ENCODE results near the gene OCA2.

The OCA2 gene

DNA sequence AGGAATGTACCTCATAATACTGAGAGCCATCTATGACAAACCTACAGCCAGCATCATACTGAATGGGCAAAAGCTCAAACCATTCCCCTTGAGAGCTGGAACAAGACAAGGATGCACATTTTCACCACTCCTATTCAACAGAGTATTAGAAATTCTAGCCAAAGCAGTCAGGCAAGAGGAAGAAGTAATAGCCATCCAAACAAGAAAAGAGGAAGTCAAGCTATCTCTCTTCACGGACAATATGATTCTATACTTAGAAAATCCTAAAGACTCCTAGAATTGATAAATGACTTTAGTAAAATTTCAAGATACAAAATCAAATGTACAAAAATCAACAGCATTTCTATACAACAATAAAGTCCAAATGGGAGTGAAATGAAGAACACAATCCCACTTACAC lies 30.2 kb downstream of the OCA2 start:
- H3K36me3 Mint-ChIP-seq (ENCODE audit: insufficient read depth): no peaks in the 10 kb centered on the region
- H3K4me3 Mint-ChIP-seq: no peak overlapping the region
- no peak overlapping the region for H3K27ac Mint-ChIP-seq
- DNase-seq (no peak), ATAC-seq (replicated peaks) (no peak)
- no peaks in the 10 kb centered on the region for H3K4me1 Mint-ChIP-seq (ENCODE audit: low read depth in 2 of 2)
- peaks cover 32 to 35% of the 10 kb centered on the region in 2 donors for H3K27me3 Mint-ChIP-seq
- H3K9me3 Mint-ChIP-seq: peaks cover 2 to 7% of the 10 kb centered on the region in 2 donors

DNA sequence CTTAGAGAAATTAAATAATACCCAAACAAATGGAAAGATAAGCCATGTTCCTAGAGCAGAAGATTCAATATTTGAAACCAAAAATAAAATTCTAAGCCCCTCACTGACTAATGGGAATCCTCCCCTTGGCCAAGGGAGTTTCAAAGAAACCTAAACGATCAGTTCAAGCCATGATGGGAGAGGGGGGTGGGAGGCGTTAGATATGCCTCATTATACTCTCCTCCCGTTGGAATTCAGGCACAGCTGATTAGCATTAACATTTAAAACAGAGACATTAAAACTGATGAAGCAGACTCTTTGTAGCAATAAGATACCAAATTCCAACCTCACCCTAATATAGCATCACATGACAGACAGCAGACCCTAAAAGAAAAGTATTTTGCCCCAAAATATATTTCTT lies 32.9 kb downstream of the OCA2 start:
- no peak for DNase-seq
- H3K4me3 Mint-ChIP-seq: no peak overlapping the region
- no peaks in the 10 kb centered on the region for H3K4me1 Mint-ChIP-seq (ENCODE audit: low read depth in 2 of 2)
- no peak for ATAC-seq (replicated peaks)
- H3K27me3 Mint-ChIP-seq: peaks cover 25 to 29% of the 10 kb centered on the region in 2 donors
- H3K36me3 Mint-ChIP-seq (ENCODE audit: insufficient read depth): no peaks in the 10 kb centered on the region
- H3K27ac Mint-ChIP-seq: no peak overlapping the region
- peaks cover 2 to 7% of the 10 kb centered on the region in 2 donors for H3K9me3 Mint-ChIP-seq

DNA sequence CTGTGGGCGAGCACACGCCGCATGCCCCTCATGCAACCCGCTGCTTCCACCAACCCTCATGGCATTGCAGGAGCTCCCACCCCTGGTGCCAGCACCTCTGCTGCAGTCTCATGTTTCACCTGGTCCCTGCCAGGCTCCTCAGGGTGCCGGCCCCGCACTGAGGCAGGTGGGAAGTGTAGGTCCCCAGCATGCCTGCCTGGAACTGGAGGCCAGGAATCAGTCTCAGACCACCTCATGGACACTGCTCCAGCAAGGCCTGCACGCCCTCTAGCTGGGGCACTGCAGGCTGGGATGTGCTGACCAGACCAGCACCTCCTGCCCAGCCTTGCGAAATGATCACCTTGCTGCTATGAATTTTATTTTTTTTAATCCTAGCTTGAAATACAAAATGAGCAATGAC lies 39.1 kb downstream of the OCA2 start:
- Mint-ChIP-seq H3K27me3 (peaks cover 6 to 18% of the 10 kb centered on the region in 2 donors), H3K27ac (no peak overlapping the region), H3K9me3 (peaks cover 2 to 7% of the 10 kb centered on the region in 2 donors), H3K36me3 (ENCODE audit: insufficient read depth) (no peaks in the 10 kb centered on the region), H3K4me3 (no peak overlapping the region), H3K4me1 (ENCODE audit: low read depth in 2 of 2) (no peaks in the 10 kb centered on the region)
- DNase-seq (no peak), ATAC-seq (replicated peaks) (no peak)

DNA sequence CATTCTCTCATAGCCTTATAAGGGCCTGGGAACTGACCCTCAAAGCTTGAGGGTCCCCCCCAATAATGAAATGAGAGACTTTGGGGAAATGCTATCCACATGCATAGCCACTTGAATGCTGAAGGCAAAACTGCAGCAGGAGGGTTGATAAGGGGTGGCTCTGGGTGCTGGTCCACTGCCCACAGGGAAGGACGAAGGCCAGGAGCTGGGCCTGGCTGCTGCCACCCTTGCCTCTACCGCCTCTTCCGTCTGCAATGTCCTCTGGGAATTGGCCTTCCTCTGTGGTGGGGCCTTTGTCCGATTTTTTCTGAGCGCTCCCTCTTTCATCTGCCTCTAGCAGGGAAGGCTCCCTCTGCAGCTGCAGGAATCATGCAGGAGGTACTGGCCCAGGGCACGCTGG lies 41.0 kb downstream of the OCA2 start:
- Mint-ChIP-seq H3K4me3 (no peak overlapping the region), H3K4me1 (ENCODE audit: low read depth in 2 of 2) (no peaks in the 10 kb centered on the region), H3K36me3 (ENCODE audit: insufficient read depth) (no peaks in the 10 kb centered on the region), H3K27ac (no peak overlapping the region), H3K9me3 (no peaks in the 10 kb centered on the region), H3K27me3 (peaks cover 6 to 18% of the 10 kb centered on the region in 2 donors)
- DNase-seq (no peak), ATAC-seq (replicated peaks) (no peak)

DNA sequence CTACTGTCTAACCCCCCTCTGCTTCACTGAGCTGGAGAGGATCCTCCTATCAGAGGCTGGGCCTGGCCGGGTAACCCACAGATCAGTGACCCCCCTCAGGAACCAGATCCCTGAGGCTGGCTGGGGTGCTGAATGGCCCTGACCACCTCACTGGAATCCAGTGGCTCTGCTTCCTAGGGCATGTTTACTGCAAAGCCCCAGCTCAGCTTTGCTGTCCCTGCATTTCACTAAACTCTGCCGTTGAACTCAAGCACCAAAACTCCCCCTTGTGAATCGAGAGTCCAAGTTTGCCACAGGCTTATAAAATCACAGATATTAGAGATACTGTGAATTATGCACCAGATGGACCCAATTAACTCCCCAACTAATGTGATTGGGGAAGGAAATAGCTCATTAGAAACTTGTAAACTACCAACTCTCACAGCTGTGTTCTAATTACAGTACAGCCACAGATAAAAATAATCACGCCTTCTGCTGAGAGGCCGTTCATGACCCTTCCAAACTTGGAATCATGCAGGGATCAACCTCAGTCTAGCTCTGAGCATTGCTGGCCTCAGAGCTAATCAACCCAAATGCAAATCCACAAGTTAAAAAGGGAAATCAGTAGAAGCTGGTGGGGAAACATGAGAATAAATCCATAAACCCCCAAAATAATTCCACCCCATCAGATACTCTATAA lies 47.0 kb downstream of the OCA2 start:
- Mint-ChIP-seq H3K27me3 (peaks cover 5 to 6% of the 10 kb centered on the region in 2 donors), H3K9me3 (no peaks in the 10 kb centered on the region), H3K36me3 (ENCODE audit: insufficient read depth) (no peaks in the 10 kb centered on the region), H3K4me1 (ENCODE audit: low read depth in 2 of 2) (no peaks in the 10 kb centered on the region), H3K27ac (no peak overlapping the region), H3K4me3 (no peak overlapping the region)
- no peak for ATAC-seq (replicated peaks)
- DNase-seq: no peak

DNA sequence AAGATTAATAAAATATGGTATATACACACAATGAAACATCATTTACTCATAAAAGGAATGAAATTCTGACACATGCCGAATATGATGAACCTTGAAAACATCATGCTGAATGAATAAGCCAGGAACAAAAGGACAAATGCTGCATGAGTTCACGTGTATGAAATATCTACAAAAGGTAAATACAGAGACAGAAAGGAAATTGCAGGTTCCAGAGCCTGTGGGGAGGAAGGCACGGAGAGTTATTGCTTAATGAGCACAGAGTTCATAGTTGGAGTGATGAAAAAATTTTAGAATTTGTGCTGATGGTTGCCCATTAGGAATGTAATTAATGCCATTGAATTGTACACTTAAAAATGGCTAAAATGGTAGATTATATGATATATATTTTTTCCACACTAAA lies 49.5 kb downstream of the OCA2 start:
- H3K4me1 Mint-ChIP-seq (ENCODE audit: low read depth in 2 of 2): no peaks in the 10 kb centered on the region
- no peak for ATAC-seq (replicated peaks)
- peaks cover 16 to 23% of the 10 kb centered on the region in 2 donors for H3K27me3 Mint-ChIP-seq
- no peak overlapping the region for H3K4me3 Mint-ChIP-seq
- H3K36me3 Mint-ChIP-seq (ENCODE audit: insufficient read depth): no peaks in the 10 kb centered on the region
- H3K9me3 Mint-ChIP-seq: peaks cover 0 to 5% of the 10 kb centered on the region in 2 donors
- H3K27ac Mint-ChIP-seq: no peak overlapping the region
- DNase-seq: no peak

DNA sequence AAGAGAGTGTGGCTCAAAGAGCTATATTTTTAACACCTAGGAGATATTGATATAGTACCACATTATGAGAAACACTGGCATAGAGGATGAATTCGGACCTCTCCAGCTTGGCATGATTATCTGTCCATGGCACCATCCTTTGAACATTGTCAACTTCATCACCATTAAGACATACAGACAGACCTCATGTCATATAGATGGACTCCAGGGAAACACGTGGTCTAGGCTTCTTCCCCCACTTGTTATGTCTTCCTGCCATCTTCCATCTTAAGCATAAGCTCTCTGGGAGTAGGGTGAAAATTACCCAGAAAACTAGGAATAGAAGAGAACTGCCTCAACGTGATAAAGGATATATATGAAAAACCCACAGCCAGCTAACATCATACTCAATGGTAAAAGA lies 51.8 kb downstream of the OCA2 start:
- H3K9me3 Mint-ChIP-seq: peaks cover 0 to 5% of the 10 kb centered on the region in 2 donors
- peaks cover 16 to 23% of the 10 kb centered on the region in 2 donors for H3K27me3 Mint-ChIP-seq
- no peaks in the 10 kb centered on the region for H3K4me1 Mint-ChIP-seq (ENCODE audit: low read depth in 2 of 2)
- DNase-seq (no peak), ATAC-seq (replicated peaks) (no peak)
- H3K4me3 Mint-ChIP-seq: no peak overlapping the region
- no peak overlapping the region for H3K27ac Mint-ChIP-seq
- no peaks in the 10 kb centered on the region for H3K36me3 Mint-ChIP-seq (ENCODE audit: insufficient read depth)

DNA sequence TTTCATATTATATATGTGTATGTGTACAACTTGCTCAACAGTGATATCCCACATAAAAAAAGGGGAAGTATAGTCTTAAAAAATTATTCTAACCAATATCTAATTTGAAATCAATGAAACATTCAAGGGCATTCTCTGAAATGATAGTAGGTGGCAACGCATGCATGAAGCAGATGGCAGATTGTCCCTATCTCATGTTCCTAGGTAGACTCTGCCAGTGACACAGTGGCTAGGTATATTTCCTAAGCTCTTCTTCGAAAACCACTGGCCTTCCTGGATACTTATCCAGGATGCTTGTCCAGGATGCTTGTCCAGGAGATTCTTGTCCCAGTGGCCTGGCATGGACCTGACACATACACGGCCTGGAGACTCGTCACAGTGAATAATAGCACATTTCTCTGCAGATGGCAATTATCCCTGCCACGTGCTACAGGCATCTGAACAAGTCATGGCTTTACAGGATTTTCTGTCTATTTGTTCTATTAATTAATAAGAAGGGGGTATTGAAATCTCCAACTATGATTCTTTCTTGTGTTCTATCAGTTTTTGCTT lies 54.9 kb downstream of the OCA2 start:
- H3K9me3 Mint-ChIP-seq: peaks cover 0 to 5% of the 10 kb centered on the region in 2 donors
- no peaks in the 10 kb centered on the region for H3K4me1 Mint-ChIP-seq (ENCODE audit: low read depth in 2 of 2)

DNA sequence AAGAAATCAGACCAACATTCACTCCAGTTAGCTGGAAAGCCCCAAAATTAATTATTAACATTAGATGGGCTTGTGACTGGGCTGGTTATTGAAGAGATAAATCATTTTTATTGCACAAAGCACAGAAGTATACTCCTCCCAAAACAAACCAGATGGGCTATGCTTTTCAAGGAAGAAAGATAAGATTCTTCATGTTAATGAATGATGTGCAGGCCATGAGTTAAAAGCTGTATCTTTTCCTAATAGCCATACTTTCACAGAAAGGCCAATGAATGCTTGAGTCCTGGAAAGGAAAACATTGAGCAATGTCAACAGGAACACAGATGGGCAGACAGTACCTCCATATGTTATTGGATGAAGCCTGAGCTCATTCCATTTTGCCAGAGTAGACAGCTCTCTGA lies 55.4 kb downstream of the OCA2 start:
- Mint-ChIP-seq H3K27me3 (peaks cover 23 to 27% of the 10 kb centered on the region in 2 donors), H3K36me3 (ENCODE audit: insufficient read depth) (no peaks in the 10 kb centered on the region), H3K9me3 (peaks cover 0 to 5% of the 10 kb centered on the region in 2 donors), H3K4me1 (ENCODE audit: low read depth in 2 of 2) (no peaks in the 10 kb centered on the region), H3K4me3 (no peak overlapping the region), H3K27ac (no peak overlapping the region)
- no peak for DNase-seq
- no peak for ATAC-seq (replicated peaks)

More for the DNA sequence above, 54.9 kb downstream of the OCA2 start:
- ATAC-seq (replicated peaks): no peak
- Mint-ChIP-seq H3K27ac (no peak overlapping the region), H3K4me3 (no peak overlapping the region), H3K36me3 (ENCODE audit: insufficient read depth) (no peaks in the 10 kb centered on the region), H3K27me3 (peaks cover 22 to 23% of the 10 kb centered on the region in 2 donors)
- DNase-seq: no peak

DNA sequence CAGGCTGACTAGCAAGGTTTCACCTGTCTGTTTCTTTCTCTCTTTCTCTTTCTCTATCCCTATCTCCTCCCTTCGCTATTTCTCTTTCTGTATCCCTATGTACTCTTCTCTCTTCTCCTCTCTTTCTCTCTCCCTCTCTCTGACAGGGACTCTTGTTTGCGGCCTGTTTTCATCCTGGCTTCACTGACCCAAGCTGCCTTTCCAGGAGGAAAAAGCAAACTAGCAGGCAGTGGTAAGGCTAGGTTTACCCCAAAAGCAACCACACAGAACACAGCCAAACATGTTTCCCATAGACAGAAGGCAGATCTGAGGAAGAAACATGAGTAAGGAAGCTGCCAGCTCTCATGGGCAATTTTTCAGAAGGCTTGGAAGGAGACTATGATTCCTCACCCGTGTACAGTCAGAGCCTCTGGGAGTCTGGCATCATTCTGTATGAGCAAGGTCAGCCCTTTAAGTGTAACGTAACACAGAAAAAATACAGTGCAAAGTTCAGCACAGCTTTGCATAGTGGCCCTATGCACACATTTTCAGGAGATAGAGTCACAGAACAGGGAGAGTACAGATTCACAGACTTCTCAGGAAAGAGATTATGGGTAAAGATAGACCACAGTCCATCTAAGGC lies 61.0 kb downstream of the OCA2 start:
- Mint-ChIP-seq H3K4me3 (no peak overlapping the region), H3K9me3 (no peaks in the 10 kb centered on the region), H3K27me3 (peaks cover 14 to 30% of the 10 kb centered on the region in 2 donors), H3K27ac (no peak overlapping the region), H3K36me3 (ENCODE audit: insufficient read depth) (no peaks in the 10 kb centered on the region), H3K4me1 (ENCODE audit: low read depth in 2 of 2) (peaks cover 0 to 3% of the 10 kb centered on the region in 2 donors)
- ATAC-seq (replicated peaks) (no peak), DNase-seq (no peak)

DNA sequence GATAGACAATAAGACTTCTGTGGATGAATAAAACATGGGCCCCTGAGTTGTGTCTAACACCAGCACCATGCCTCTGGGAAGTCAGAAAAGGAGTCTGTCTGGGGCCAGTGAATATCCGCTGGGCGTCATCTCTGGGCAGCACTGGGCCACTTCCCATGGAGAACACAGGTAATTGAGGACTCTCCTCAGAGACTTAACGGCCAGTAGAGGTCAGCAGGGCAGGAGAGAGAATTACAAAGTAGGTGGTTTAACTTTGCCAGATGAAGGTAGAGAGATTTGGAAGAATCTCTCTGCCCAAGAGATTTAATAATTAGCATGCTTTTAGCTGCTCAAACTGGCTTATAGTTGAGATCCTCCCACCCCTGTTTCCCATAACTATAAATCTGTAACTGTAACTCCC lies 65.7 kb downstream of the OCA2 start:
- Mint-ChIP-seq H3K4me1 (ENCODE audit: low read depth in 2 of 2) (peaks cover 0 to 3% of the 10 kb centered on the region in 2 donors), H3K36me3 (ENCODE audit: insufficient read depth) (no peaks in the 10 kb centered on the region), H3K4me3 (no peak overlapping the region)

DNA sequence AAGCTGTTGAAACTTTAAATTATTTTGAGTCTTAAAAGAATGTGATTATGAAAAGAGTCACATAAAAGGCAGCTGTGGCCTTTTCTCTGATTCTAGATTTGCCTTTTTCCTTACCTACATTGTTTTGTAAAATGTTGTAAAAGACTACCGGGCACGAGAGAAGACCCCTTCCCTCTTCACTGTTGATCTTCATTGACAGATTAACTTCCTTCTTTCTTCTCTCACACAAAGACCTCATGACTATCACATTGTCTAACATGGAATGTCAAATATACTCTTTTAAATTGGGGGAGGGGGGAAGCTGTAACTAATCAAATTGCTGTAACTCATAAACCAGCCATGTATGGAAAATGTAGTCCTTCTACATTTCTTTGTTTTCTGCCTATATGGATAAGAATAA lies 68.3 kb downstream of the OCA2 start:
- DNase-seq (no peak), ATAC-seq (replicated peaks) (no peak)
- Mint-ChIP-seq H3K27ac (no peak overlapping the region), H3K27me3 (peaks cover 5 to 8% of the 10 kb centered on the region in 2 donors), H3K36me3 (ENCODE audit: insufficient read depth) (no peaks in the 10 kb centered on the region), H3K9me3 (no peaks in the 10 kb centered on the region), H3K4me1 (ENCODE audit: low read depth in 2 of 2) (no peaks in the 10 kb centered on the region), H3K4me3 (no peak overlapping the region)

More for the DNA sequence above, 65.7 kb downstream of the OCA2 start:
- ATAC-seq (replicated peaks) (no peak), DNase-seq (no peak)
- Mint-ChIP-seq H3K27me3 (peaks cover 22% of the 10 kb centered on the region in 2 donors), H3K9me3 (no peaks in the 10 kb centered on the region), H3K27ac (no peak overlapping the region)

DNA sequence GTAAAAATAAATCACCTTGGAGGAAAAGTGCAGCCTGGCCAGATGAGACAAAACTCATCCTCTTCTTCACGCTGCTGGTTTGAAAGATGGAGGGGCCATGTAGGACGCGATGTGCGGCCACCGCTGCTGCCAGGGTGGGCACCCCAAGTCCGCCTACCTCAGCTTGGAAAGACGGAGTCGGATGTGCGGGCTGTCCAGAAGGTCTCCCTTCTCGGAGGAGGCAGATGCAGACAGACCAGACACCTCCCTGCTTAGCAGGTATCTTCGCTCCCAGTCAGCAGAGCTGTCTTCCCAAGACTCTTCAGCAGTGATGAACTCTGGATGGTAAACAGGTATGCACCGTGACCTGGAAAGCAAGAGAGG lies 71.4 kb downstream of the OCA2 start:
- Mint-ChIP-seq H3K9me3 (no peaks in the 10 kb centered on the region), H3K27ac (no peak overlapping the region), H3K4me3 (no peak overlapping the region), H3K27me3 (peaks cover 5 to 18% of the 10 kb centered on the region in 2 donors), H3K4me1 (ENCODE audit: low read depth in 2 of 2) (peaks cover 0 to 2% of the 10 kb centered on the region in 2 donors), H3K36me3 (ENCODE audit: insufficient read depth) (no peaks in the 10 kb centered on the region)
- no peak for DNase-seq
- no peak for ATAC-seq (replicated peaks)

Data from effector memory CD8-positive, alpha-beta T cell (primary cell).